NCI-H446 treated with DMSO at 0.1 percent for 48 hours (cell line): ENCODE measurements around the gene PDCD5.

Source experiments
- DNase-seq: peaks from one replicate; lab custom pipeline; 2025; lab: John Stamatoyannopoulos, UW

PDCD5 gene

DNA sequence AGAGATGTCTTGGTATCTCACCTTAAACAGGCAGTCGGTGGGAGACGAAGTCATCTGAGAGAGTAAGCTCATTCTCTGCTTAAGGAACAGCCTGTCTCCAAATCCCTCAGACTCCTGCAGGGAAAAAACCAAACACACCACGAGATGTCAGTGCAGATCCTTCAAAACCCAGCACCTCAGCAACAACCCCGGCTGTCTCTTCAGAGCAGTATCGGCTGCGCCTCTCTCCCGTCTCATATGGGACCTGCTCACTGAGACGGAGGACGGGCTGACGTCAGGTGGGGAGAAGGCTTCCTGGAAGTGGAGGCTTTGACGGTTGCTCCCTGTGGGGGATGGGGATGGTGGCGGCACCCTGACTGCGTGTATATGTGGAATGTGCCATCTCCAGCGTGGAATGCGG lies 50.4 kb downstream of the PDCD5 start:
- no peak for DNase-seq
